Type B pancreatic cell (in vitro differentiated cells): ENCODE results near the gene FPR1. TPM values are rescaled to one million over a fixed set of nuclear protein-coding genes. Genes with fewer than 3 reads are reported as not detected.

Source experiments
- DNase-seq: peaks from one replicate; pipeline ENCODE4 v3.0.0; 2021; ENCODE audit warnings: mixed read lengths; ENCODE audit not compliant: unreplicated experiment; ENCODE audit errors: extremely low spot score
- H3K27ac Mint-ChIP-seq: 2 replicates; pipeline ENCODE4 v1.8.0; 2021; ENCODE audit warnings: mild to moderate bottlenecking, mixed read lengths
- H3K27me3 Mint-ChIP-seq: 2 replicates; pipeline ENCODE4 v1.8.0; 2021; ENCODE audit warnings: mixed read lengths
- H3K36me3 Mint-ChIP-seq: 2 replicates; pipeline ENCODE4 v1.8.0; 2021; ENCODE audit warnings: mixed read lengths
- H3K4me1 Mint-ChIP-seq: one replicate; pipeline ENCODE4 v1.8.0; 2021; ENCODE audit warnings: mixed read lengths; ENCODE audit not compliant: unreplicated experiment
- H3K4me3 Mint-ChIP-seq: 2 replicates; pipeline ENCODE4 v1.8.0; 2021; ENCODE audit warnings: mild to moderate bottlenecking, mixed read lengths
- H3K9me3 Mint-ChIP-seq: 2 replicates; pipeline ENCODE4 v1.8.0; 2021; ENCODE audit warnings: mixed read lengths
- CTCF ChIP-seq: fragments of 200-600 bp; sonication (generic); conservative IDR thresholded peaks from 2 replicates; pipeline ENCODE4 v1.5.0; 2021; ENCODE audit warnings: antibody characterized with exemption, mild to moderate bottlenecking
- total RNA-seq: library from RNA; stranded (reverse); gene quantifications from 2 replicates; pipeline ENCODE4 v1.2.1, GENCODE V29; 2021; ENCODE audit warnings: low replicate concordance

FPR1 gene
- total RNA-seq, 1 donor from 2014 or later: not detected

GRCh38 chr19:51789061-51789795 lies 37.5 kb upstream of the FPR1 start:
- H3K9me3 Mint-ChIP-seq: peaks cover 5% of the 10 kb centered on the region
- no peak overlapping the region for H3K27ac Mint-ChIP-seq
- H3K4me1 Mint-ChIP-seq: no peaks in the 10 kb centered on the region
- TF ChIP-seq CTCF: no peak
- no peaks in the 10 kb centered on the region for H3K27me3 Mint-ChIP-seq
- no peak for DNase-seq
- no peak overlapping the region for H3K4me3 Mint-ChIP-seq
- H3K36me3 Mint-ChIP-seq: no peaks in the 10 kb centered on the region

- Mint-ChIP-seq H3K27me3 (no peaks in the 10 kb centered on the region), H3K4me3 (no peak overlapping the region), H3K36me3 (no peaks in the 10 kb centered on the region), H3K27ac (no peak overlapping the region), H3K9me3 (peaks cover 5% of the 10 kb centered on the region), H3K4me1 (no peaks in the 10 kb centered on the region)
- no peak for DNase-seq
- no peak for TF ChIP-seq CTCF
These were observed 36.4 kb upstream of the FPR1 start for GRCh38 chr19:51788029-51788428.

- Mint-ChIP-seq H3K4me1 (no peaks in the 10 kb centered on the region), H3K27me3 (peaks cover 4% of the 10 kb centered on the region), H3K4me3 (no peak overlapping the region), H3K36me3 (no peaks in the 10 kb centered on the region), H3K27ac (no peak overlapping the region), H3K9me3 (peaks cover 5% of the 10 kb centered on the region)
- no peak for TF ChIP-seq CTCF
- no peak for DNase-seq
These were observed 35.2 kb upstream of the FPR1 start for GRCh38 chr19:51786646-51787494.

- TF ChIP-seq CTCF: no peak
- Mint-ChIP-seq H3K4me1 (no peaks in the 10 kb centered on the region), H3K36me3 (no peaks in the 10 kb centered on the region), H3K27me3 (peaks cover 16% of the 10 kb centered on the region), H3K27ac (no peak overlapping the region), H3K9me3 (no peaks in the 10 kb centered on the region), H3K4me3 (no peak overlapping the region)
- DNase-seq: no peak
These were observed 33.4 kb upstream of the FPR1 start for GRCh38 chr19:51784922-51785690.

DNA sequence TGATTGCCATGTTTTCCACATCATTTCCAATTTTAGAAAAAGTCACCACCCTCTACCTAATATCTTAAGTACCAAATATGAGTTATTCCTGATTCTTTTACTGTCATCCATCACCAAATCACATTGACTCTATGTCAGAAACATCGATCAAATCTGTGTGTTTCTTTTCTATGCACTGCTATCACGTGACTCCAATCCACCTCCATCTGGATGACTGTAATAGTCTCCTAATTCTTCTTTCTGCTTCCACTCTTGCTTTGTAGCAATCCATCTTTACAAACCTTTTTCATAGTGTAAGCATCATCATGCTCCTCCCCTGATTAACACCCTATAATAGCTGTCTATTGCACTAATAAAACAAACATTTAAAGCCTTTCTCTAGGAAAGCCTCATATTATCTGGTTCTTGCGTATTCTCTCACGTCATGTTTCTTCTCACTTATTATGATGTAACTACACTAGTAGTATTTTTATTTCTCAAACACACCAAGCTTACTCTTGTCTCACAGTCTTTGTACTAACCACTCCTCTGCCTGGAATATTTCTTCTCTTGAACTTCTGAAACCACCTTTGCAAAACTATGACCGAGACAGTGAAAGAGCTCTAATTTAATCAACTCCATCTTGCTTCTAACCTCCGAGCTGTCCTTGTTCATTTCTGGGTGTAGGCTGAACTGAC lies 32.6 kb upstream of the FPR1 start:
- H3K27ac Mint-ChIP-seq: no peak overlapping the region
- TF ChIP-seq CTCF: no peak

More for the DNA sequence above, 32.6 kb upstream of the FPR1 start:
- H3K4me3 Mint-ChIP-seq: no peak overlapping the region
- no peak for DNase-seq
- no peaks in the 10 kb centered on the region for H3K36me3 Mint-ChIP-seq
- H3K27me3 Mint-ChIP-seq: peaks cover 24% of the 10 kb centered on the region
- no peaks in the 10 kb centered on the region for H3K9me3 Mint-ChIP-seq
- H3K4me1 Mint-ChIP-seq: no peaks in the 10 kb centered on the region
